H1 (cell line): Measurements from ENCODE around the gene CACNA1E. TPM values are rescaled to one million over a fixed set of nuclear protein-coding genes. Genes with fewer than 3 reads are reported as not detected.

ENCODE experiments used
- CTCF ChIA-PET: fragments of 300-600 bp; sonication (Branson Sonifier 250); formaldehyde crosslinking; loops from one replicate; lab custom pipeline; 2021; ENCODE audit not compliant: partially characterized antibody; lab: Charles Lee
- POLR2A ChIA-PET: fragments of 300-600 bp; sonication (Branson Sonifier 250); formaldehyde crosslinking; loops from one replicate; lab custom pipeline; 2021; ENCODE audit warnings: inconsistent platforms; ENCODE audit not compliant: partially characterized antibody; lab: Charles Lee
- DNase-seq, 2 experiments: peaks; one replicate each; pipeline versions ENCODE4 v3.0.0 to v3.0.0-alpha.2; 2010 to 2022; ENCODE audit warnings: low spot score in 2 of 2, low read depth in 1 of 2, mixed read lengths in 1 of 2
- FAIRE-seq: peaks from 2 replicates; lab custom pipeline; 2011; peaks lifted over from hg19 to GRCh38; lab: Jason Lieb, UNC
- H2AFZ ChIP-seq: 2 replicates; pipeline ENCODE4 v1.8.1; 2012; ENCODE audit warnings: low read length, inconsistent platforms
- H2AK5ac ChIP-seq: 2 replicates; pipeline ENCODE4 v1.6.1; 2013; ENCODE audit warnings: low read depth, low read length
- H2BK120ac ChIP-seq: replicated peaks from 2 replicates; pipeline ENCODE3; 2013; ENCODE audit warnings: low read depth, low read length, inconsistent platforms
- H2BK12ac ChIP-seq: 2 replicates; pipeline ENCODE4 v1.6.1; 2013; ENCODE audit warnings: low read depth, low read length
- H2BK15ac ChIP-seq: 2 replicates; pipeline ENCODE4 v1.6.1; 2013; ENCODE audit warnings: low read length
- H2BK20ac ChIP-seq: 2 replicates; pipeline ENCODE4 v1.6.1; 2013; ENCODE audit warnings: low read length
- H2BK5ac ChIP-seq: 2 replicates; pipeline ENCODE4 v1.6.1; 2013; ENCODE audit warnings: low read depth, low read length
- H3K14ac ChIP-seq: 2 replicates; pipeline ENCODE4 v1.6.1; 2013; ENCODE audit warnings: inconsistent platforms; ENCODE audit not compliant: insufficient read length
- H3K18ac ChIP-seq: 2 replicates; pipeline ENCODE4 v1.6.1; 2013; ENCODE audit warnings: low read length; ENCODE audit errors: extremely low read depth
- H3K23ac ChIP-seq: 2 replicates; pipeline ENCODE4 v1.6.1; 2013; ENCODE audit warnings: inconsistent platforms; ENCODE audit not compliant: insufficient read length
- H3K23me2 ChIP-seq: 2 replicates; pipeline ENCODE4 v1.6.1; 2013; ENCODE audit warnings: low read depth, low read length
- H3K27ac ChIP-seq: 2 replicates; pipeline ENCODE4 v1.6.1; 2011; ENCODE audit warnings: low read depth, low read length, inconsistent platforms
- H3K27me3 ChIP-seq, 4 experiments: replicated peaks in 1 of 4; 1 replicate in 1 of 4; 2 replicates in 3 of 4; pipeline versions ENCODE4 v1.6.1 to v1.8.1; 2011 to 2013; ENCODE audit warnings: low read length in 3 of 4, mild to moderate bottlenecking in 3 of 4, inconsistent platforms in 2 of 4, mixed read lengths in 2 of 4, moderate library complexity in 1 of 4; ENCODE audit not compliant: control insufficient read depth in 3 of 4, insufficient read depth in 3 of 4; ENCODE audit errors: extremely low read depth in 1 of 4
- H3K36me3 ChIP-seq, 4 experiments: 2 replicates each; pipeline versions ENCODE4 v1.6.1 to v1.8.1; 2011 to 2013; ENCODE audit warnings: mild to moderate bottlenecking in 4 of 4, low read length in 3 of 4, moderate library complexity in 2 of 4, control low read depth in 1 of 4, inconsistent platforms in 1 of 4; ENCODE audit not compliant: insufficient read depth in 4 of 4, control insufficient read depth in 2 of 4
- H3K4ac ChIP-seq: replicated peaks from 2 replicates; pipeline ENCODE3; 2013; ENCODE audit warnings: low read length, low read depth, mixed read lengths, inconsistent platforms; ENCODE audit not compliant: insufficient read length
- H3K4me1 ChIP-seq, 4 experiments: replicated peaks in 1 of 4; 1 replicate in 1 of 4; 2 replicates in 3 of 4; pipeline versions ENCODE4 v1.6.1 to v1.8.1; 2011 to 2013; ENCODE audit warnings: low read length in 3 of 4, inconsistent platforms in 2 of 4, mixed read lengths in 1 of 4; ENCODE audit not compliant: insufficient read depth in 4 of 4, control insufficient read depth in 3 of 4
- H3K4me2 ChIP-seq, 2 experiments: 2 replicates each; pipeline versions ENCODE4 v1.6.1 to v1.8.1; 2011 to 2013; ENCODE audit warnings: low read depth in 2 of 2, low read length in 2 of 2, control low read depth in 1 of 2, inconsistent platforms in 1 of 2, mild to moderate bottlenecking in 1 of 2; ENCODE audit not compliant: insufficient read depth in 1 of 2
- H3K4me3 ChIP-seq, 4 experiments: fragments of 200-600, 300-600 bp in 1 of 4; sonication (generic), shearing (Covaris generic), sonication (Bioruptor Twin) in 1 of 4; 2 replicates each; pipeline versions ENCODE4 v1.5.1 to v1.8.1; 2011 to 2016; ENCODE audit warnings: low read length in 4 of 4, low read depth in 3 of 4, control low read depth in 2 of 4, inconsistent platforms in 2 of 4, mild to moderate bottlenecking in 2 of 4, mixed read lengths in 1 of 4, moderate library complexity in 1 of 4; ENCODE audit not compliant: insufficient read depth in 2 of 4; ENCODE audit errors: extremely low read depth in 1 of 4
- H3K56ac ChIP-seq: replicated peaks from 2 replicates; pipeline ENCODE3; 2013; ENCODE audit warnings: low read depth, mild to moderate bottlenecking, mixed read lengths, low read length, inconsistent platforms; ENCODE audit not compliant: insufficient read length
- H3K79me1 ChIP-seq: 2 replicates; pipeline ENCODE4 v1.6.1; 2013; ENCODE audit warnings: low read depth, low read length, control low read depth
- H3K79me2 ChIP-seq, 2 experiments: 2 replicates each; pipeline versions ENCODE4 v1.6.1 to v1.8.1; 2012 to 2013; ENCODE audit warnings: low read length in 2 of 2, mild to moderate bottlenecking in 2 of 2, inconsistent platforms in 1 of 2; ENCODE audit not compliant: insufficient read depth in 2 of 2, control insufficient read depth in 1 of 2
- H3K9ac ChIP-seq, 4 experiments: replicated peaks in 1 of 4; 1 replicate in 1 of 4; 2 replicates in 3 of 4; pipeline versions ENCODE4 v1.6.1 to v1.8.1; 2011 to 2013; ENCODE audit warnings: low read depth in 3 of 4, low read length in 3 of 4, control low read depth in 2 of 4, mild to moderate bottlenecking in 2 of 4, moderate library complexity in 2 of 4, inconsistent platforms in 1 of 4; ENCODE audit errors: extremely low read depth in 1 of 4
- H3K9me3 ChIP-seq, 2 experiments: 2 replicates each; pipeline versions ENCODE4 v1.6.1 to v1.8.1; 2012 to 2013; ENCODE audit warnings: mild to moderate bottlenecking in 2 of 2, moderate library complexity in 2 of 2, control low read depth in 1 of 2, inconsistent platforms in 1 of 2, low read depth in 1 of 2, low read length in 1 of 2, mixed read lengths in 1 of 2; ENCODE audit not compliant: insufficient read depth in 2 of 2
- H4K20me1 ChIP-seq, 2 experiments: replicated peaks in 1 of 2; 2 replicates each; pipeline versions ENCODE3 to v1.8.1; 2011 to 2013; ENCODE audit warnings: inconsistent platforms in 2 of 2, low read length in 2 of 2, mild to moderate bottlenecking in 1 of 2; ENCODE audit not compliant: insufficient read depth in 2 of 2, control insufficient read depth in 1 of 2
- H4K5ac ChIP-seq: 2 replicates; pipeline ENCODE4 v1.6.1; 2013; ENCODE audit warnings: low read length, low read depth, mixed read lengths, inconsistent platforms; ENCODE audit not compliant: insufficient read length
- H4K8ac ChIP-seq: 2 replicates; pipeline ENCODE4 v1.8.0; 2013; ENCODE audit warnings: mild to moderate bottlenecking, moderate library complexity, low read length, inconsistent platforms; ENCODE audit not compliant: insufficient read depth; ENCODE audit errors: extremely low read depth
- H4K91ac ChIP-seq: replicated peaks from 2 replicates; pipeline ENCODE3; 2013; ENCODE audit warnings: low read length, mixed read lengths, inconsistent platforms; ENCODE audit not compliant: insufficient read length
- CEBPB ChIP-seq: IDR thresholded peaks from 2 replicates; pipeline ENCODE4 v1.6.1; 2012; ENCODE audit warnings: low read depth, low read length
- CHD2 ChIP-seq: IDR thresholded peaks from 2 replicates; pipeline ENCODE4 v1.6.1; 2012; ENCODE audit warnings: low read length, improper control_type of control experiment
- FOSL1 ChIP-seq: IDR thresholded peaks from 2 replicates; pipeline ENCODE4 v1.6.1; 2011; ENCODE audit warnings: mild to moderate bottlenecking, low read depth, low read length, moderate library complexity; ENCODE audit not compliant: insufficient read depth
- GABPA ChIP-seq: IDR thresholded peaks from 2 replicates; pipeline ENCODE4 v1.6.1; 2011; ENCODE audit warnings: mild to moderate bottlenecking, low read length, moderate library complexity, borderline replicate concordance; ENCODE audit not compliant: insufficient read depth
- KDM5A ChIP-seq: fragments of 200-600 bp; IDR thresholded peaks from 2 replicates; pipeline ENCODE4 v1.7.1; 2012; ENCODE audit warnings: mild to moderate bottlenecking, low read length, inconsistent platforms, mixed read lengths
- MAFK ChIP-seq: IDR thresholded peaks from 2 replicates; pipeline ENCODE4 v1.6.1; 2012; ENCODE audit warnings: low read depth, mild to moderate bottlenecking, improper control_type of control experiment, low read length
- POLR2AphosphoS5 ChIP-seq: IDR thresholded peaks from 2 replicates; pipeline ENCODE4 v1.6.1; 2011; ENCODE audit warnings: low read depth, low read length
- RAD21 ChIP-seq, 2 experiments: IDR thresholded peaks in 1 of 2; conservative IDR thresholded peaks in 1 of 2; 2 replicates each; pipeline ENCODE4 v1.6.1; 2011; ENCODE audit warnings: low read depth in 2 of 2, low read length in 2 of 2, improper control_type of control experiment in 1 of 2, inconsistent platforms in 1 of 2, mild to moderate bottlenecking in 1 of 2, moderate library complexity in 1 of 2
- SAP30 ChIP-seq: fragments of 300-600 bp; sonication (generic); IDR thresholded peaks from 2 replicates; pipeline ENCODE4 v1.7.1; 2012; ENCODE audit warnings: low read length, moderate library complexity, mild to moderate bottlenecking, inconsistent platforms; ENCODE audit not compliant: insufficient read depth, insufficient replicate concordance
- SIX5 ChIP-seq: IDR thresholded peaks from 2 replicates; pipeline ENCODE4 v1.6.1; 2011; ENCODE audit warnings: mild to moderate bottlenecking, low read depth, low read length
- SP2 ChIP-seq: IDR thresholded peaks from 2 replicates; pipeline ENCODE4 v1.6.1; 2012; ENCODE audit warnings: mild to moderate bottlenecking, low read length, inconsistent platforms
- ZNF274 ChIP-seq: IDR thresholded peaks from 2 replicates; pipeline ENCODE4 v1.7.0; 2012; ENCODE audit warnings: low read length, borderline replicate concordance; ENCODE audit errors: extremely low read depth
- WGBS, 2 experiments: shearing (Covaris generic) in 1 of 2; methylation state at CpG; one replicate each; pipeline versions ENCODE4 v1.1.6 to v1.1.7; 2013 to 2015; ENCODE audit warnings: low lambda C conversion rate in 2 of 2, mixed read lengths in 2 of 2, inconsistent platforms in 1 of 2, low coverage in 1 of 2, missing lambda C conversion rate in 1 of 2; ENCODE audit not compliant: insufficient replicate concordance in 2 of 2, insufficient coverage in 1 of 2, insufficient read length in 1 of 2; ENCODE audit errors: extremely low coverage in 1 of 2, missing lambda C conversion rate in 1 of 2; 5-methylcytosine and 5-hydroxymethylcytosine counted together
- polyA plus RNA-seq, 7 experiments: library from polyadenylated mRNA; depleted of rRNA in 3 of 7; stranded (reverse) in 5 of 7; unstranded in 2 of 7; fragments of >200 nt in 5 of 7; fragments of 200-250 nt in 2 of 7; gene quantifications; 1 replicate in 5 of 7; 2 replicates in 1 of 7; 4 replicates in 1 of 7; pipeline versions ENCODE4 v1.2.1 to v1.2.3, GENCODE V29; 2011 to 2013; ENCODE audit warnings: missing spikeins in 2 of 7, mixed read lengths in 2 of 7
- total RNA-seq: library from RNA; stranded (reverse); fragmentation: NEBNext Ultra II Directional; extraction: Animal tissue kit (Norgen Biotek cat#: 25700); gene quantifications from 2 replicates; pipeline ENCODE4 v1.2.1, GENCODE V29; 2021

The CACNA1E gene
- total and polyA plus RNA-seq, 2 of the 8 experiments (the other 6 are each of a cell fraction or from before 2014, with no cell fraction given), result 0.98 to 1.3 TPM

DNA sequence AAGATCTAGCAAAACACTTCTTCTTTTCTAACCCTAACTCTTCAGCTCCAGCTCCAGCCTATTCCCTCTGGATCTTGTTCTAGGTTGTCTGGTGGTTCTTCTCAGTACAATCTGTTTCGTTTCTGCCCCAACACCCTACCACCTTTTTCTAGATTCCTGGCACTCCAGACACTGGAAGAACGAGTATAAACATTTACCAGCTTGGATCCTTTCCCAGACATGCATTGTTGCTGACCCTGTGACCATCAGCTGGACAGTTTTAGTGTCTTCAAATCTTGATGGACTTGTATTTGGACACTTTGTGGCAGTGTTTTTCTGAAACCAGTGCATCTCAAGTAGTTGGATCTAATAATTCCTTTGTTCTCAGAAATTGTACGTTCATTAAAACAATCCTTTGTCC, 30.6 kb upstream of the CACNA1E start:
- H2BK12ac ChIP-seq, result no peak overlapping the region
- H2BK20ac ChIP-seq, result no peak overlapping the region
- H4K5ac ChIP-seq, result no peak overlapping the region
- H2BK5ac ChIP-seq, result no peak overlapping the region
- ChIA-PET CTCF (interaction anchor here (0.6 kb wide), 1 partner anchor 94 kb away, joined by 5 read pairs; no protein-coding TSS in a partner anchor), POLR2A (no interaction called here)
- no peak overlapping the region for H3K27ac ChIP-seq
- H2AFZ ChIP-seq, result no peak overlapping the region
- H3K36me3 ChIP-seq, result no peaks in the 10 kb centered on the region
- H4K8ac ChIP-seq, result no peak overlapping the region
- no peak overlapping the region for H2BK120ac ChIP-seq
- FAIRE-seq, result no peak
- no peak overlapping the region for H2AK5ac ChIP-seq
- no peak overlapping the region for H3K56ac ChIP-seq
- peaks cover 0 to 7% of the 10 kb centered on the region in 2 experiments; a peak in 1 of 4 replicates for H3K9me3 ChIP-seq
- H3K14ac ChIP-seq, result no peak overlapping the region
- H3K23ac ChIP-seq, result no peak overlapping the region
- no peaks in the 10 kb centered on the region for H3K4me1 ChIP-seq
- H3K18ac ChIP-seq, result no peak overlapping the region
- no peaks in the 10 kb centered on the region; the same call in 1 of the 2 replicates for H3K79me1 ChIP-seq
- no peak overlapping the region for H3K4ac ChIP-seq
- no peak overlapping the region for H3K4me3 ChIP-seq
- WGBS, 2 experiments, result 80% methylated on average over 3 of the region's 3 CpGs; no CpG with 5 or more reads in 1 of the 2 experiments
- no peaks in the 10 kb centered on the region for H4K20me1 ChIP-seq
- TF ChIP-seq SIX5 (no peak), POLR2AphosphoS5 (no peak), FOSL1 (no peak), SP2 (no peak), SAP30 (no peak), MAFK (no peak), GABPA (no peak), CHD2 (no peak), KDM5A (no peak), ZNF274 (no peak), RAD21 (IDR thresholded peaks at IDR 0.05 in 1 of 2, conservative IDR thresholded peaks at IDR 0.05 in 1 of 2; ENCODE audit: low read depth in 2 of 2, low read length in 2 of 2) (no peak), CEBPB (no peak)
- no peak for DNase-seq
- no peak overlapping the region for H2BK15ac ChIP-seq
- no peak overlapping the region for H4K91ac ChIP-seq
- peaks cover 0 to 2% (median 0%) of the 10 kb centered on the region in 4 experiments; a peak in 2 of 7 replicates for H3K27me3 ChIP-seq
- H3K4me2 ChIP-seq, result no peak overlapping the region
- H3K9ac ChIP-seq, result no peak overlapping the region
- no peaks in the 10 kb centered on the region for H3K79me2 ChIP-seq
- no peaks in the 10 kb centered on the region; the same call in 1 of the 2 replicates for H3K23me2 ChIP-seq
